ENCODE data around the gene SERPINH1. TPM values are rescaled to one million over a fixed set of nuclear protein-coding genes. Genes with fewer than 3 reads are reported as not detected.

The SERPINH1 gene
- 100 to 1,000 TPM; 149 to 226 (median 173) TPM for total RNA-seq

DNA sequence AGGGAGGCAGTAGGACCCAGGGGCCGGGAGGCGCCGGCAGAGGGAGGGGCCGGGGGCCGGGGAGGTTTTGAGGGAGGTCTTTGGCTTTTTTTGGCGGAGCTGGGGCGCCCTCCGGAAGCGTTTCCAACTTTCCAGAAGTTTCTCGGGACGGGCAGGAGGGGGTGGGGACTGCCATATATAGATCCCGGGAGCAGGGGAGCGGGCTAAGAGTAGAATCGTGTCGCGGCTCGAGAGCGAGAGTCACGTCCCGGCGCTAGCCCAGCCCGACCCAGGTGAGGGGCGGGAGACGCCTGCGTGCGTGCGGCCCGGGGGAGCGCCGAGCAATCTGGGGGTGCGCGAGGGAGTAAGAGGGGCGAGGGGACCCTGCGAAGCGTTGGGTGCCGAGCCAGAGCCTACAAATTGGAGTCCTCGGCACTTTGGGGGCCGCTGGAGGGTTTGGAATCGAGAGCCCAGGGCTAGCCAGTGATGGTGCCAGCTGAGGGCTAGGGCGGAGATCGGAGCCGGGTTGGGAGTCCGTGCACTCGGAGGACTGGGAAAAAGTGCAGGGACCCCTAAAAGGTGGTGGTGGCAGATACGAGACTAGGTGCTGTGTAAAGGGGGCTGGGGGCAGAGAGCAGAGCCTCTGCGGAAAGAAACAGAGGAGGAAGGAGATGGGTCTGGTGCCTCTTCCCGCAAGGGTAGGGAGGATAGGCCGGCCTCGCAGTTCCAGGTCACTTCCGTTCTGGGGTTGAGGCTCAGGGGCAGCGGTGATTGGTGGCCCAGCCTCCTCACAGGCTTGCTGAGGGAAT lies at the start of gene SERPINH1:
Gene SERPINH1, plus strand, starts transcription at position 206 of the 788 bp plus-strand sequence. CDS start 4,097 bp downstream, outside the sequence.
- TF ChIP-seq, protein P1, sequence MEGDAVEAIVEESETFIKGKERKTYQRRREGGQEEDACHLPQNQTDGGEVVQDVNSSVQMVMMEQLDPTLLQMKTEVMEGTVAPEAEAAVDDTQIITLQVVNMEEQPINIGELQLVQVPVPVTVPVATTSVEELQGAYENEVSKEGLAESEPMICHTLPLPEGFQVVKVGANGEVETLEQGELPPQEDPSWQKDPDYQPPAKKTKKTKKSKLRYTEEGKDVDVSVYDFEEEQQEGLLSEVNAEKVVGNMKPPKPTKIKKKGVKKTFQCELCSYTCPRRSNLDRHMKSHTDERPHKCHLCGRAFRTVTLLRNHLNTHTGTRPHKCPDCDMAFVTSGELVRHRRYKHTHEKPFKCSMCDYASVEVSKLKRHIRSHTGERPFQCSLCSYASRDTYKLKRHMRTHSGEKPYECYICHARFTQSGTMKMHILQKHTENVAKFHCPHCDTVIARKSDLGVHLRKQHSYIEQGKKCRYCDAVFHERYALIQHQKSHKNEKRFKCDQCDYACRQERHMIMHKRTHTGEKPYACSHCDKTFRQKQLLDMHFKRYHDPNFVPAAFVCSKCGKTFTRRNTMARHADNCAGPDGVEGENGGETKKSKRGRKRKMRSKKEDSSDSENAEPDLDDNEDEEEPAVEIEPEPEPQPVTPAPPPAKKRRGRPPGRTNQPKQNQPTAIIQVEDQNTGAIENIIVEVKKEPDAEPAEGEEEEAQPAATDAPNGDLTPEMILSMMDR (IDR thresholded peaks at IDR 0.05; ENCODE audit: low read depth) = no peak

DNA sequence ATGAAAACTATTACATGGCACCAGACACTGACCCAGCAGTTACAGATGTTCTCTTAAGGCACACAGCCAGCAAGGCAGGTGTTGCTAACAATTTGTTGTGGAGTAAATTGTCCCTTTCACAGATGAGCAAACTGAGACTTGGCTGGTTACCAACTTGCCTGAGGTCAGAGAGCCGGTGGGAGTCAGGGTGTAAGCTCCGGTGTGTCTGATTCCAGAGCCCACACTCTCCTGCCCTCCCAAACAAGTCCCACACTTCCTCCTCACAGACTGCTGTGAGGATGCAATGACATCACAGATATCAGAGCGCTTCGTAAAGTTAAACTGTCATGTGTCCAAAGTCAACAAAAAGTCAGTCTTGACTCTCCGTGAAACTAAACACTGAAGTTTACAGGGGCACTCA lies 48.8 kb upstream of the SERPINH1 start:
- TF ChIP-seq, protein P1 (IDR thresholded peaks at IDR 0.05; ENCODE audit: low read depth) = no peak

DNA sequence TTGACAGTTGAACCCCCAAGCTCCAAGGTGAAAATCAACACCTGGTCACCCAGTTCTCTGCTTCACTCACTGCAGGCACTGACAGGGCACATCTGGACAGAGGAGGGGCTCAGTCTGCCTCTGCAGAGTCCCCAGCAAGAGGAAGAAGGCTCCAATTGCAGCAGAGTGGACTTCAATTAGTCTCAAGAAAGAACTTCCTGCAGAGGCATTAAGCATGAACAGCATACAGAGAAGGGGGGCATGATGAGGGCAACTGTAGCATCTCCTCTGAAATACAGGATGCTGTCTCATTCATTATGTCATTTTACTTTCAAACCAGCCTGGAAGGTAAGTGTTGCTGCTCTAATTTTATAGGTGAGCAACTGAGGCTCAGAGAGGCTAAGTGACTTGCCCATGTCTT lies 47.5 kb upstream of the SERPINH1 start:
- TF ChIP-seq, protein P1 (IDR thresholded peaks at IDR 0.05; ENCODE audit: low read depth) = no peak

DNA sequence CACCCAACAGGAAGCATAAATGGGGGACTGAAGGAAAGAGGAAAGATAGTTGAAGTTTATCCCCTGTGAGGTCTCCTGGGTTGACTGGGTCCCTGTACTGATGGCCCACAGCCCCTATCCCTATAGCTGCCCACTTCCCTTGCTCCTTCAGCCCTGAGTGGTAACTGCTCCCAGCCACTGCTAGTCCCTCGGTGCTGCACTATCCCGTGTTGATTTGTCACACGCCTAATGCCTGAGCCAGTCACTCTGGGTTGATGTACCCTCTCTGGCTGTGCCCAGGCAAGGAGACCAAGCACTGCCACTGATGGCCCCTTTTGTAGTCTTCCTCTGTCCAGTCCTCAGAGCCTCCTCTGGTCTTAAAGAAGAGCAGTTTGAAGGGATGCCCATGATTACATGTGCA lies 45.9 kb upstream of the SERPINH1 start:
- TF ChIP-seq, protein P1 (IDR thresholded peaks at IDR 0.05; ENCODE audit: low read depth) = no peak

DNA sequence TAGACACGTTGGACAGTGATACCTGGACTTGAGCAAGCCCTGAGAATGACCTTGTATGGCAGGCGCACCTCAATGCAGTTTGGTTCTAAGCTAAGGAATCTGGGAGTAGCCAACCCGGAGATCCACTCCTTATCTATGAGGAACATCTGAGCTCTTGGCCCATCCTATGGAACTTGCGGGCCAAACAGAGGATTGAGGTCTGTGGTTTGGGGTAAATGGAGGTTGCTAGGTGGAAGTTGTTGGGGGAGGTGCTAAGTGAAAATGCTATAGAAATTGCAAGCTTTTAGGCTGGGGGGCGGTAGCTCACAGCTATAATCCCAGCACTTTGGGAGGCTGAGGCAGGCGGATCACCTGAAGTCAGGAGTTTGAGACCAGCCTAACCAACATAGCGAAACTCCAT lies 45.2 kb upstream of the SERPINH1 start:
- TF ChIP-seq, protein P1 (IDR thresholded peaks at IDR 0.05; ENCODE audit: low read depth) = no peak

DNA sequence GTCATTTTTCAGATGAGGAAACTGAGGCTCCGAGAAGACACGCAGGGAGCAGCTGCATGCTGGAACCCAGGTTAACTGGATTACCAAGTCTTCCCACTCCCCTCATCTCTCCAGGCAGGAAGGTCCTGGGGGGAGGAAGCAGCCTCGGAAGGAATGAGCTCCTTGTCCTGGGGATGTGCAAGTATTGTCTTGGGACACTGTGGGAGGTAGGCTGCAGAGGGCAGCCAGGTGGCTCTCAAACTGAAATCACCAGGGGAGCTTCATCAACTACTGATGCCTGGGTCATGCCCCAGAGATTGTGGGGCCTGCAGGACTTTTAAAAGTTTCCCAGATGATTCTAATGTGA lies 43.9 kb upstream of the SERPINH1 start:
- TF ChIP-seq, protein P1 (IDR thresholded peaks at IDR 0.05; ENCODE audit: low read depth) = no peak

DNA sequence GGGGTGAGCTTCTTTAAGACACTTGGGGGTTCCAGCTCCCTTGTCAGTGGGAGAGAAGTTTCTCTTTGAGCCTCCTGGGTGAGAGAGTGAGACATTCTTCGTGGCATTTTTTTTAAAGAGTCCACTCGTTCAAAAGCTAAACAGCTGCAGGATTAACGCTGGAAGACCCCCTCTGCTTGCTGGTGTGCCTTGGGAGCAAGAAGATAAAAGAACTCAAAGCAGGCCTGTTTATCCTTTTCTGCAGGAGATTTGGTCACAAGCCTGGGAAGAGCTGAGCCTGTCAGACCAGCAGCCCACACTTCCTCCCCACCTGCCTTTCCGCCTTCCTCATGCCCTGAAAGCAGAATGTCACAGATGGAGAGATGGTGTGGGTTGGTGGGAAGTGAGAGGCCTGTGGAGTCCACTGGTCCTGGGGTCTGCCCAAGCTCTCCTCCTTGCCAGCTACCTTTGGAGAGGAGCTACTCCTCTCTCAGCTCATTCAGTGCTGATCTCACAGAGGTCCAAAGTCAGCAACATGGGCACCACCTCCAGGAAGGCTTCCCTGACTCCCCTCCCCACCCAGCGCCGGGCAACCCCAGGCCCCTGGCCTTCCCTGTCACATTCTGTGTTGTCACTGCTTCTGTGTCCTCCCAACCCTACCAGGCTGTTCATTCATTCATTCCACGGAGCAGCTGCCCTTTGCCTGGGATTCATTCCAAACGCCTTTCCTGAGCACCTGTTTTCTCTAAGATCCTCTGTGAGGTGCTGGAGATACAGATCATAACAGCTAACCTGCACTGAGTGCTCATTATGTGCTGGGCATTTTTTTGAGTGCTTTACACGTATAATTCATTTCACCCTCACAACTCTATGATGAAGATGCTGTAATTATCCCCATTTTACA lies 43.0 kb upstream of the SERPINH1 start:
- TF ChIP-seq, protein P1 (IDR thresholded peaks at IDR 0.05; ENCODE audit: low read depth) = no peak
